PFSK-1 (cell line): Measurements from ENCODE around the gene ASIC2.

Experiments used
- FOXP2 ChIP-seq: optimal IDR thresholded peaks from 2 replicates; pipeline ENCODE3; 2011; ENCODE audit warnings: borderline replicate concordance, control low read depth, inconsistent platforms; ENCODE audit not compliant: insufficient read depth; ENCODE audit errors: extremely low read length, extremely low read depth
- POLR2AphosphoS5 ChIP-seq: IDR thresholded peaks from 2 replicates; pipeline ENCODE4 v1.6.1; 2012; ENCODE audit warnings: low read depth, mild to moderate bottlenecking, control low read depth, low read length, moderate library complexity
- SIN3A ChIP-seq: IDR thresholded peaks from 2 replicates; pipeline ENCODE4 v1.6.1; 2012; ENCODE audit warnings: mild to moderate bottlenecking, low read length, moderate library complexity, borderline replicate concordance; ENCODE audit not compliant: insufficient read depth
- TAF1 ChIP-seq: IDR thresholded peaks from 2 replicates; pipeline ENCODE4 v1.6.1; 2012; ENCODE audit warnings: low read length, control low read depth, borderline replicate concordance; ENCODE audit not compliant: insufficient read depth
- TF ChIP-seq, protein P1 (sequence below), 2 experiments: IDR thresholded peaks; 2 replicates each; pipeline versions ENCODE4 v1.6.1 to v1.8.0; 2011 to 2012; ENCODE audit warnings: low read depth in 2 of 2, low read length in 2 of 2, control low read depth in 1 of 2, inconsistent platforms in 1 of 2, mild to moderate bottlenecking in 1 of 2, moderate library complexity in 1 of 2; ENCODE audit not compliant: insufficient read depth in 1 of 2

The ASIC2 gene

DNA sequence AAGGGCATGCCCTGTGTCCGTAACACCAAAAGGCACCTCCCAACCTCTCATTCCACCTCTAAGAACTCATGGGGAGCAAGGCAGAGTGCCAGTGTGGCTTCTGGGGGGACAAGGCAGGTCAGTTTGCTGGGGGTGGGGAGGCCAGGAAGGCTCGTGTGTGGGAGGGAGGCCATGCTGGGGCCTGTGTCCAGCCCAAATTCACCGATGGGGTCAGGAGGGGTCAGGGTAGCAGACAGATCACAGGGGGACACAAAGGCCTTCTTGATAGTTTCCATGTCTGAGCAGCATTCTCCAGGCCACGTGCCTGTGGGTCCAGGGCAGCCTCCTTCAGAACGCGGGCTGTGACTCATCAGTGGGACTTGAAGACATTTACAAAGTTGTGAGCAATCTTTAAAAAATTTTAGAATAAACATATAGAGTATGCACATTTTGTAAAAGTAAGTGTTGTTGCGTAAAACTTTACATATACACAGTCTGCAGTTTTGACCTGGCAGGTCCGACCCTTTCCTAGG is 280.5 kb downstream of the ASIC2 start:
- TF ChIP-seq POLR2AphosphoS5 (no peak), SIN3A (no peak), TAF1 (no peak), FOXP2 (no peak)
- TF ChIP-seq, protein P1, sequence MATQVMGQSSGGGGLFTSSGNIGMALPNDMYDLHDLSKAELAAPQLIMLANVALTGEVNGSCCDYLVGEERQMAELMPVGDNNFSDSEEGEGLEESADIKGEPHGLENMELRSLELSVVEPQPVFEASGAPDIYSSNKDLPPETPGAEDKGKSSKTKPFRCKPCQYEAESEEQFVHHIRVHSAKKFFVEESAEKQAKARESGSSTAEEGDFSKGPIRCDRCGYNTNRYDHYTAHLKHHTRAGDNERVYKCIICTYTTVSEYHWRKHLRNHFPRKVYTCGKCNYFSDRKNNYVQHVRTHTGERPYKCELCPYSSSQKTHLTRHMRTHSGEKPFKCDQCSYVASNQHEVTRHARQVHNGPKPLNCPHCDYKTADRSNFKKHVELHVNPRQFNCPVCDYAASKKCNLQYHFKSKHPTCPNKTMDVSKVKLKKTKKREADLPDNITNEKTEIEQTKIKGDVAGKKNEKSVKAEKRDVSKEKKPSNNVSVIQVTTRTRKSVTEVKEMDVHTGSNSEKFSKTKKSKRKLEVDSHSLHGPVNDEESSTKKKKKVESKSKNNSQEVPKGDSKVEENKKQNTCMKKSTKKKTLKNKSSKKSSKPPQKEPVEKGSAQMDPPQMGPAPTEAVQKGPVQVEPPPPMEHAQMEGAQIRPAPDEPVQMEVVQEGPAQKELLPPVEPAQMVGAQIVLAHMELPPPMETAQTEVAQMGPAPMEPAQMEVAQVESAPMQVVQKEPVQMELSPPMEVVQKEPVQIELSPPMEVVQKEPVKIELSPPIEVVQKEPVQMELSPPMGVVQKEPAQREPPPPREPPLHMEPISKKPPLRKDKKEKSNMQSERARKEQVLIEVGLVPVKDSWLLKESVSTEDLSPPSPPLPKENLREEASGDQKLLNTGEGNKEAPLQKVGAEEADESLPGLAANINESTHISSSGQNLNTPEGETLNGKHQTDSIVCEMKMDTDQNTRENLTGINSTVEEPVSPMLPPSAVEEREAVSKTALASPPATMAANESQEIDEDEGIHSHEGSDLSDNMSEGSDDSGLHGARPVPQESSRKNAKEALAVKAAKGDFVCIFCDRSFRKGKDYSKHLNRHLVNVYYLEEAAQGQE (IDR thresholded peaks at IDR 0.05; ENCODE audit: insufficient read depth in 1 of 2, low read depth in 2 of 2, low read length in 2 of 2) = no peak

DNA sequence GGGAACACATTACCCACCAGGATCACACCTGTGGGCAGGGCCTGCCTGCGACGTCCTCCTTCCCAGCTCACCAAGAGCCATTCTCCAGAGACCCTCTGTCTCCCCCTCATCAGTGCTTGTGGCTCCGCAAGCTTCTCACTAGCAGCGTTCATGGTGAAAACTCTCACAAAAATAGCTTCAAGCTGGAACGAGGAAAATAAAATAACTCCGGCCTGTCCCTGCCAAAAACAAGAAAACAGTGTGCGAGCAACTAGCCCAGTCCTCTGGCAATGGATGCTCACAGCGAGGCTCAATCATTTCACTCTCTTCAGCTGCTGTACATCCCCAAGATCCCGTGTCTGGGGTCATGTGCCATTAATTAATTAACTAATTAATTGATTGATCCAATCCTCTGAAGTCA is 283.5 kb downstream of the ASIC2 start:
- TF ChIP-seq SIN3A (no peak), POLR2AphosphoS5 (no peak), FOXP2 (no peak), TAF1 (no peak)
- TF ChIP-seq, protein P1 (IDR thresholded peaks at IDR 0.05; ENCODE audit: insufficient read depth in 1 of 2, low read depth in 2 of 2, low read length in 2 of 2) = no peak

DNA sequence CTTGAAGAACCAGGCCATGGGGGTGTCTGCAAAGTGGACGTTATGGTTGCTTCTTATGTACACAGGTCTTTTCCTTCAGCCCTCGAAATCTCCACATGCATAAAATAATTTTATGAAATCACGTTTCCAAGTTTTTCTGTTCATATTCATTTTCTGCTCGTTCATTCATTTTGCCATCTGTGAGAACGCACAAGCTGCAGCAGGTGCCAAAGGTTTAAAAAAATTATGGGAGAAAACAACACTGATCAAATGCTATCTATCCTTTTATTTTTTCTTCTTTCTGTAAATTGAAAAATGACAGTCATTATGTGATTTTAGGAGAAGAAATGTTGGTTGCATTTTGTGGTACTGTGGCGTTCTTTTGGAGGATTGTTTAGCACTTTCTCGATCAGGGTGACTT is 285.9 kb downstream of the ASIC2 start:
- TF ChIP-seq, protein P1 (IDR thresholded peaks at IDR 0.05; ENCODE audit: insufficient read depth in 1 of 2, low read depth in 2 of 2, low read length in 2 of 2) = no peak
- TF ChIP-seq POLR2AphosphoS5 (no peak), SIN3A (no peak), FOXP2 (no peak), TAF1 (no peak)

DNA sequence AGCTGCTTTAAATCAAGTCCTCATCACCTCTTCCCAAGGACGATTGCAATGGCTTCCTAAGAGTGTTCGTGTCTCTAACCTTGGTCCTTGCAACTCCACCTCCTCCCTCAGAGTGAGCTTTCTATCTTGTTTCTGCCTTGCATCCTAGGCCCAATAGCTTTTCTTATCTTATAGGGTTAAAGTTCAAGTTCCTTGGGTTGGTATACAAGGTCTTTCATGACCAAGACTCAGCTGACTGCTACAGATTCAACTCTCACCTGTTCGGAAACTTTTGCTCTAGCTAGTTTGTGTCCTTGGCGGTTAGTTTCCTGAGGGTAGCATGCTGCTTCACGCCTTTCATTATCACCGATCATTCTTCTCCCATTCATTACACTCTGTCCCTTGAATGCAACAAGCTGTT is 290.8 kb downstream of the ASIC2 start:
- no peak for TF ChIP-seq TAF1
- TF ChIP-seq SIN3A = no peak
- no peak for TF ChIP-seq FOXP2
- TF ChIP-seq, protein P1 (IDR thresholded peaks at IDR 0.05; ENCODE audit: insufficient read depth in 1 of 2, low read depth in 2 of 2, low read length in 2 of 2) = no peak
- no peak for TF ChIP-seq POLR2AphosphoS5

DNA sequence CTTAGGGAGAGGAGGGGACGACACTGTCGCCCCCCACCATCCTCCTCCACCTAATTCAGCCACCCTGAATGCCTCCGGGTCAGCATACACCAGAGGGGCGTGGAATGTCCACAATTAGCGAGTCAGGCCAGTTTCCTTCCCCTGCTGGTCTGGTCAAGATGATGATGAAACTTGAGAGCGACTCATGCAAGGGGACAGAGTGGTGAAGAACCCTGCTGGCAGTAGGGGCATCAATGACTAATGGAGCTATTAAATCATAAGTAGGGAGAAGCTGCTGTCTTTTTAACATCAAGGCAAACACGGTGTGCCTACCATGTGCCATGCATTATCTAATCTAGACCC is 294.2 kb downstream of the ASIC2 start:
- no peak for TF ChIP-seq TAF1
- no peak for TF ChIP-seq POLR2AphosphoS5
- TF ChIP-seq FOXP2 = no peak
- TF ChIP-seq, protein P1 (IDR thresholded peaks at IDR 0.05; ENCODE audit: insufficient read depth in 1 of 2, low read depth in 2 of 2, low read length in 2 of 2) = no peak
- TF ChIP-seq SIN3A = no peak
